ENCODE measurements around the gene PTPN11. TPM values are rescaled to one million over a fixed set of nuclear protein-coding genes. Genes with fewer than 3 reads are reported as not detected.
"Not testable (repeated sequence)": the region's sequence is repeated elsewhere in the genome, so short reads cannot be mapped to it uniquely, and the experiment has no call there.

The PTPN11 gene
- total RNA-seq, 2 donors from 2014 or later: 94.0 to 125 TPM

DNA sequence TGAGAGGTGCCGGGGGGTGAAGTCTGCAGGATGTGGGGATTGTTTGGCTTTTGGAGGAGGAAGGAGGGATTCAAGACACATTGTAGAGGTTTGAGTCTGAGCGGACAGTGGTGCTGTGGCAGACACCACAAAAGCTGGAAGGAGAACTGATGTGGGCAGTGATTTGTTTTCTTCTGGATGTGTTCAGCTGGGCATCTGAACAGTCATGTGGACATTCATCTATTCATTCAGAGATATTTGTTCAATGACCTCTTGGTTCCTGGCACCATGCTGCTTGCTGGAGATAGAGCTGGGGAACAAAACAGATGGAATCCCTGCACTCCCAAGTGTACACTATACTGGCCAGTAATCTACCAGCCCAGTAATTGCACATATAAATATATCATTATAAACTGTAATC, 64.0 kb downstream of the PTPN11 start:
- DNase-seq (no peak), ATAC-seq (no peak)
- intact Hi-C loops (cut with DNase I): no loop called here

DNA sequence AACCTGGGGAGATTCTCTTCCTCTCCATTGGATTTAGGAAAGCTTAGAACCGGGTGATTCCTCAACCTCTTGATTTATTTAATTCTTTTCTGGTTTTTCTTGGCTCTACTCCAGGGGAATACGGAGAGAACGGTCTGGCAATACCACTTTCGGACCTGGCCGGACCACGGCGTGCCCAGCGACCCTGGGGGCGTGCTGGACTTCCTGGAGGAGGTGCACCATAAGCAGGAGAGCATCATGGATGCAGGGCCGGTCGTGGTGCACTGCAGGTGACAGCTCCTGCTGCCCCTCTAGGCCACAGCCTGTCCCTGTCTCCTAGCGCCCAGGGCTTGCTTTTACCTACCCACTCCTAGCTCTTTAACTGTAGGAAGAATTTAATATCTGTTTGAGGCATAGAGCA, 67.6 kb downstream of the PTPN11 start:
- intact Hi-C loops (cut with DNase I): no loop called here

DNA sequence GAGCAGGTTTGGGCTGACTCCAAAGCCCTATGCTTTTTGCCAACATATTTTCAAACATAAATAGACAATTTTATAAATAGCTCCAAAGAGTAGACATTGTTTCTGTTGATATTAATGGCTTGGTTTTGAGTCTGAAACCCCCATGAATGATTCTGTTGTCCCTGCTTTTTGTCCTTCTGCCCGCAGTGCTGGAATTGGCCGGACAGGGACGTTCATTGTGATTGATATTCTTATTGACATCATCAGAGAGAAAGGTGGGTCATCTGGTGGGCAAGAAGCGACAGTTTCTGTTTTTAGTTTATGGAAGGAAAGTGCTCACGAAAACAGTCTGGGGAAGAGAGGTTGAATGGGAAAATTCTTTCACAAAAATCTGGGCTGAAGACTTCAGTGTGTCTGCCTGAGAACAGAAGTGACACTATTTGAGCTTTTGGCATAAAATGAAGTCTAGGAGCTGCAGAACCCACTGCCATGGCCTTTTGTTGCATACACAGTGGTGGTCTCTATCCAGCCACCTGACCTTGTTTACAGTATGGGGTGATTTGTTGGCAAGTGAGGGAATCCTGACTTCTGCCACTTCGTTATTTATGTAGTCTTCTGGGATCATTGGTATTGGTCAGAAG, 69.6 kb downstream of the PTPN11 start:
- ATAC-seq: no peak
- intact Hi-C loops (cut with DNase I): no loop called here
- DNase-seq: no peak

More for the DNA sequence above, 67.6 kb downstream of the PTPN11 start:
- DNase-seq (no peak), ATAC-seq (no peak)

DNA sequence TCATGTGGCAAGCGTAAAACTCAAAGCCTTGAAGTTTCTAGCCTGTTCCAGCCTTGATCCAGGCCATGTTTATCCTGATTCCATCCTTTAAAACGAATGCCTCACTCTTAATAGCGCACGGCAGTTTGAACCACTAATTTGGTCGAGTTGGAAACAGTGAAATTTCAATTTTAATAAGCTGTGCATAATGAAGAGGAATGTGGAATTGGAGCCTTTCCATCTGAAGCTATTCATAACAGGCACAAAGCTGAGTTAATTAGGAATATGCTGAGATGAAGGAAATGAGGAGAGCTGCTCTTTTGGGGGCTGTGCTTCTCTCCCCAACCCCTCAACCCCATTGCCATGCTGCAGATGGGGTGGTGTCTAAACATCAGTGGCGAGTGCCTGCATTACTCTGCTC, 70.7 kb downstream of the PTPN11 start:
- intact Hi-C loops (cut with DNase I): no loop called here
- ATAC-seq (no peak), DNase-seq (no peak)

DNA sequence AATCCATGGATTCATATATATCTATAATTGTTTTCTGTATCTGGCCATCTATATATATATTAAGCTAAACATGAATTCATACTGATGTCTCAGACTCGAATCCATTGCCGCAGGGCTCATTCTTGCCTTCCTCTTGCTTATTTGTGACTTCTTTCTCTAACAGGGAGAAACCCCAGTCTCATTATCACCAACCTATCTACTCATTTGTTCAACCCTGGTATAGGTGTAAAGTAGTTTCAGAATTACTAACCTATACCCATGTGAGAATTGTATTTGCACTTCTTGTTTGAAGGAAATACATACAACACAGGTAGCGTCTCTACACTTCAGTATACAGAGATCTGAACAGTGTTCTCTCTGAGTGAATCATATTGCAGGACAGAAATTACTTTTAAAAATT, 77.7 kb downstream of the PTPN11 start:
- DNase-seq: no peak
- ATAC-seq: no peak
- intact Hi-C loops (cut with DNase I): no loop called here

DNA sequence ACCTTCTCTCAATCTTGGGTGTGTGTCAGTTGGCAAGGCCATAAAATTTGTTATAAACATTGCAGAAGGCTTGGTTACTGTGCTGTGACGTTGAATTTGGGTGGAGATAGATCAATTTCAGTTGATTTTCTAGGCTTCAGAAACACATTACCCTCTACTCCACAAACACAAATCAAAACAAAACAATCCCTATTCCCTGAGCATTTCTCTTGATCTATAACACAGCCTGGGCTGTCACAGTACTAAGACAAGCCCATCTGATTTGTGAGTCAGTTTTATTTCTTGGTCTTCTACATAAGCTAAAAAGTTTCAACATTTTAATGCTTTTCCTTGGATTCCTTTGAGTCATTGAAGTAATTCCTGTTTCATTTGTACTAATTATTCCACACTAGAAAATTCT, 79.8 kb downstream of the PTPN11 start:
- ATAC-seq (no peak), DNase-seq (no peak)
- intact Hi-C loops (cut with DNase I): no loop called here

DNA sequence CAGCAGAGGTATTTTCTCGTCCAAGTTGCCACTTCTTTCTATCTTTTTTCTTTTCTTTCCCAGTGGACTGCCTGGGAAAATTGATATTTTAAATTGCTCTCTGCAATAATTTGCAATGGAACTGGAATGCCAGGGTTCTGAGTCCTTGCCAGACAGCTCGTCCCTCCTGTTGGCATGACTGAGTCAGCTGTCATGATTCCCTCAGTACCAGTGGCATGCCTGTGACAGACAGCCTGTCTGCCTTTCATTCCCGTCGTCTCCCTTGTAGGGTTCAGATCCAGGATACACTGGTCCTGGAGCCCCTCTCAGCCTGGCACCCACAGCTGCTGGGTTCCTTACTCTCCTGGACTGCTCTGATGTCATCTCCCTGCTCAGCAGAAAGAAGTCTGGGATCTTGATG, 84.8 kb downstream of the PTPN11 start:
- ATAC-seq: no peak
- intact Hi-C loops (cut with DNase I): no loop called here
- no peak for DNase-seq

DNA sequence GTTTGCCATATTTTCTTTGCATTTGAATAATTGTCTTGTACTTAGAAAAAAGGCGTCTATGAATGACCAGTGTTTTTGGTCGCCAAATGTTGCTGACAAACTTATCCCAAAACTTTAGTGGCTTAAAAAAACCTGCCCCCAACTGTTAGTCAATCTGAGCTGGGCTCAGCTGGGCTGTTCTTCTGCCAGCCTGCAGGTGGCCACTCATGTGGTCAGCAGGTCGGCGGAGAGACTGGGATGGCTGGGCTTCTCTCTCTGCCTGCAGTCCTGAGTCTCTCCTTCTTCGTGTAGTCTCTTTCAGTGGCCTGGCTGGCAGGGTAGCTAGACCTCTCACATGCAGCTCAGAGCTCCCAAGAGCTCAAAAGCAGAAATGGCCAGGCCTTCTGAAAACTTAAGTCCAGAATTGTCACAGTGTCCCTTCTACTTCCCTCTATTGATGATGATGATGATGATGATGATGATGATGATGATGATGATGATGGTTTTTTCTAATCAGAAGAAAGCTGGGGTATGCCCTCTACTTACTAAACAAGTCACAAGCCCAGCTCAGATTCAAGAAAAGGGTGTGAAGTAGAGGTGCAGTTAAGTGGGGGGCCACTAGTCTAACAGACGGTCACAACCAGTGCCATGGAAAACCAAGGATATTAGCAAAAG, 87.9 kb downstream of the PTPN11 start:
- intact Hi-C loops (cut with DNase I): no loop called here

DNA sequence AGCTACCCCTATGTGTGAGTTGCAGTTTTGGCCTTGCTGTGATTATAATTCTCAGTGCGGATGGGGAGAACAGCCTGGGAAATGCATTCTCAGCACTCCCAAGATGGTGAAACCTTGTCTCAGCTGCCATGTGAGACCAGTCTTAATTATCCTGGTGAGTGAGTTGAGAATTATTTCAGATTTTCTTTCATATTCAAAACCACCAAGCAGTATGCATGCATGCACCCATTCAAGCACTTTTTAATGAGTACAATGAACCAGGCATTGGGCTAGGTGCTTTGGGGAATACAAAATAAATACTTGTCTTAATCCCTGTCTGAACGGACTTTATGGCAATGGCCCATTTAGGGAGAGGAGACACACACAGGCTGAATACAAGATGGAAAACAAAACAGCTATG, 94.7 kb downstream of the PTPN11 start:
- intact Hi-C loops (cut with DNase I): no loop called here
- ATAC-seq (no peak), DNase-seq (no peak)

More for the DNA sequence above, 87.9 kb downstream of the PTPN11 start:
- ATAC-seq (no peak), DNase-seq (no peak)

DNA sequence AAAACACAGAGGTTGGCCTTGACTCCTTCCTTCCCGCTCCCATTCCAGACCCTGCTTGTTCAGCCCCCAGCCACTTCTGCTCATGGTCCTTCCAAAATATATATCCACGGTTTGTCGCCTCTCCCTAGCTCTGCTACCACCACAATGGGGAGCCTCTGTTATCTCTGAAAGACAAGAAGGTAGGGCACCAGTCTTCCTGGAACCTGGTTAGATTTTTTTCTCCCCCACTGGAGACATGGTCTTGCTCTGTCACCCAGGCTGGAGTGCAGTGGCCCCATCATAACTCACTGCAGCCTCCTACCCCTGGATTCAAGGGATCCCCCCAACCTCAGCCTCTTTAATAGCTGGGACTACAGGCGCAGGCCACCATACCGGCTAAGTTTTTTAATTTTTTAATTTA, 95.7 kb downstream of the PTPN11 start:
- DNase-seq: no peak
- intact Hi-C loops (cut with DNase I): no loop called here
- no peak for ATAC-seq

DNA sequence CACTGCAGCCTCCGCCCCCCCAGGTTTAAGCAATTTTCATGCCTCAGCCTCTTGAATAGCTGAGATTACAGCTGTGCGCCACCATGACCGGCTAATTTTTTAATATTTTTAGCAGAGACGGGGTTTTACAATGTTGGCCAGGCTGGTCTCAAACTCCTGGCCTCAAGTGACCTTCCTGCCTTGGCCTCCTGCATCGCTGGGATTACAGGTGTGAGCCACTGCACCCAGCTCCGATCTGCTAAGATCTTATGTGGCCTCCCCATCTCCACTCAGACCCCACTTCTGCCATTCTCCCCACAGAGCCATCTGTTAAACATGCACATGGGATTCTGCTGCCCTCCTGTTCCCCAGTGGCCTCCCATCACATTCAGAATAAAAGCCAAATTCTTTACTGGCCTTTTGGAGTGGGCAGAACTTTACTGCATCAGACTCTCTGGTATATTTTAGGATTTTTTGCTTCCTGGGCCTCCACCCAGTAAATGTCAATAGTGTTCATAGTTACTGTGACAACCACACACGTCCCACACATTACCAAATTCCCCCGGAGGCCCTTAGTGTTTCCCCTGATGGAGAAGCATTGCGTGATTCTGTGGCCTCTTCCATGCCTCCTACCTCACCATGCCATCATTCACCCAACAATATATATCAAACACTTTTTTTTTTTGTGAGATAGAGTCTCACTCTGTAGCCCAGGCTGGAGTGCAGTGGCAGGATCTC, 96.3 kb downstream of the PTPN11 start:
- intact Hi-C loops (cut with DNase I): no loop called here
- ATAC-seq: no peak
- DNase-seq: no peak

DNA sequence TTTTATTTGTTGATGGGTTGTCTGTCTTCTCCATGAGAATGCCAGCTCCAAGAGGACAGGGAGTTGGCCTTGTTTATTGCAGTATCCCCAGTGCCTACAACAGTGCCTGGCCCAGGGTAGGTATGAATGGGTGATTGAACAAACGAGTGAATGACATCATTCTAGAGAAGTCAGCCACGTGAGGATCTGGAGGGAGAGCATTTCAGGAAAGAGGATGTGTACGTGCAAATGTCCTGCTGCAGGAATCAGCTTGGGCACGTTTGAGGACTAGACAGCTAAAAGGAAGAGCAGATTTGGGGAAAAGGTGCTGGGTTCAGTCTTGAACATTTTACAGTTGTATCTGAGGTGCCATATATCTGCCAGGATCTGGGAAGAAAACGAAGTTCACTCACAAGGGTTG, 97.1 kb downstream of the PTPN11 start:
- DNase-seq (no peak), ATAC-seq (no peak)
- intact Hi-C loops (cut with DNase I): no loop called here

DNA sequence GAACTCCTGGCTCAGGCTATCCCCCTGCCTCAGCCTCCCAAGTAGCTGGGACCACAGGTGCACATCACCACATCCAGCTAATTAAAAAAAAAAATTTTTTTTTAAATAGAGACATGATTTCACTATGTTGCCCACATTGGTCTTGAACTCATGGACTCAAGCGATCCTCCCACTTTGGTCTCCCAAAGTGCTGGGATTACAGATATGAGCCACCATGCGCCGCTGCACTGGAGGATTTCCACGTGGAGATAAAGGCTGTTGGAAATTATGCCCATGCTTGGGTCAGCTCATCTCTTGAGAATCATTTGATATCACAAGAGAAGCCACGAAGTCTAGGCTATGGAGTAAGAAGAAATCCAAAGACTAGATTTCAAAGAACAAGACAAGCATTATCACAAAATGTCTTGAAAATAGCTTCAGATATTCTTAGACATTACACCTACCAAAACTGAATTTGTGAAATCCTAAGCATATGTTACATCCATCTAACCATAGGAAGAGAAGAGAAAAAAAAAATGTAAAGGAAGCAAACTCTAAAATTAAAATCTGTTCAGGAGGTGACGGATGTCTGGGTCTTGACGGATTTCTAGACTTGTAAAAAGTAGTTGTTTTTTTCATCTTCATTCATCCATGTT, 99.1 kb downstream of the PTPN11 start:
- no peak for ATAC-seq

DNA sequence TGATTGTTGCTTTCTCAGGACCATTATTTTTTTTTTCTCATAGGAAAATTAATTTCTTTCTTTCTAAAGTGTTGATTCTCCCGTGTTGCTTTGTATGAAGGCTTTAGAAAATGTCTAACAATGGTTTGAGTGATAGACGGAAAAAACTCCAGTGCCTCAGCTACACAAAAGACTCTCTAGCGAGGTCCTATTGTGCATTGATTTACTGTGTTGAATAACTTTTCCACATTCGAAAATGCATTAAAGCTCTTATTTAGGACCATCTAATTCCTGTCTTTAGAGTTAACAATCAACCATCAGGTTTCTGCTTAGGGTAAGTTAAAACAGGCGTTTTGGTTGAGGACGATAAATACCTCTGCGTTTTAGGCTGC, 99.6 kb downstream of the PTPN11 start:
- intact Hi-C loops (cut with DNase I): no loop called here
- ATAC-seq (no peak), DNase-seq (no peak)

More for the DNA sequence above, 99.1 kb downstream of the PTPN11 start:
- DNase-seq: no peak
- intact Hi-C loops (cut with DNase I): no loop called here

DNA sequence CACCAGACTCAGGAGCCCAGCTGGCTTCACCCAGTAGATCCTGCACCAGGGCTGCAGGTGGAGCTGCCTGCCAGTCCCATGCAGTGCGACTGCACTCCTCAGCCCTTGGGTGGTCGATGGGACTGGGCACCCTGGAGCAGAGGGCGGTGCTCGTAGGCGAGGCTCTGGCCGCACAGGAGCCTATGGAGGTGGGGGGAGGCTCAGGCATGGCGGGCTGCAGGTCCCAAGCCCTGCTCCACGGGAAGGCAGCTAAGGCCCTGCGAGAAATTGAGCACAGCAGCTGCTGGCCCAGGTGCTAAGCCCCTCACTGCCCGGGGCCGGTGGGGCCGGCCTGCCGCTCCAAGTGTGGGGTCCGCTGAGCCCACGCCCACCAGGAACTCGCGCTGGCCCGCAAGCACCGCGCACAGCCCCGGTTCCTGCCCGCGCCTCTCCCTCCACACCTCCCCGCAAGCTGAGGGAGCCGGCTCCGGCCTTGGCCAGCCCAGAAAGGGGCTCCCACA, 101.1 kb downstream of the PTPN11 start:
- intact Hi-C loops (cut with DNase I); DNase-seq; ATAC-seq: not testable (repeated sequence)

DNA sequence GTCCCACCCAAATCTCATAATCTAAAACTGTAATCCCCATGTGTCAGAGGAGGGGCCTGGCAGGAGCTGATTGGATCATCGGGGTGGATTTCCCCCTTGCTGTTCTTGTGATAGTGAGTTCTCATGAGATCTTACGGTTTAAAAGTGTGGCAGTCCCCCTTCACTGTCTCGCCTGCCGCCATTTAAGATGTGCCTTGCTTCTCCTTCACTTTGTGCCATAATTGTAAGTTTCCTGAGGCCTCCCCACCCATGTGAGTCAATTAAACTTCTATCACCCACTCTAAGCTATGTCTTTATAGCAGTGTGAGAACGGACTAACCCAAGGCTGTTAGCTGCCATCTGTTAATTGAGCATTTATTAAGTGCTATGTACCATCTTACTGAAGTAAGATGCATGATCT, 105.1 kb downstream of the PTPN11 start:
- DNase-seq (no peak), ATAC-seq (no peak)
- intact Hi-C loops (cut with DNase I): no loop called here

DNA sequence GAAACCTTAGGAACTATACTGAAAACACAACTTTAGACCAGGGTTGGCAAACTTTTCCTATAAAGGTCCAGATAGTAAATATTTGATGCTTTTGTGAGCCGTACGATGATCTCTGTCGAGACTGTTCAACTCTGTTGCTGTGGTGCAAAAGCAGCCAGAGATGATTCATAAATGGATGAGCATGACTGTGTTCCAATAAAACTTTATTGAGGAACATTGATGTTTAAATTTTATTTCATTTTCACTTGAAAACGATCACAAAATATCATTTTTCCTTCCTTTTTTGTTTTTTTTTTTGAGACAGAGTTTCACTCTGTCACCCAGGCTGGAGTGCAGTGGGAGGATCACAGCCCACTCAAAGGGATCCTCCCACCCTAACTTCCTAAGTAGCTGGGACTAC, 105.5 kb downstream of the PTPN11 start:
- no peak for ATAC-seq
- DNase-seq: no peak
- intact Hi-C loops (cut with DNase I): no loop called here

DNA sequence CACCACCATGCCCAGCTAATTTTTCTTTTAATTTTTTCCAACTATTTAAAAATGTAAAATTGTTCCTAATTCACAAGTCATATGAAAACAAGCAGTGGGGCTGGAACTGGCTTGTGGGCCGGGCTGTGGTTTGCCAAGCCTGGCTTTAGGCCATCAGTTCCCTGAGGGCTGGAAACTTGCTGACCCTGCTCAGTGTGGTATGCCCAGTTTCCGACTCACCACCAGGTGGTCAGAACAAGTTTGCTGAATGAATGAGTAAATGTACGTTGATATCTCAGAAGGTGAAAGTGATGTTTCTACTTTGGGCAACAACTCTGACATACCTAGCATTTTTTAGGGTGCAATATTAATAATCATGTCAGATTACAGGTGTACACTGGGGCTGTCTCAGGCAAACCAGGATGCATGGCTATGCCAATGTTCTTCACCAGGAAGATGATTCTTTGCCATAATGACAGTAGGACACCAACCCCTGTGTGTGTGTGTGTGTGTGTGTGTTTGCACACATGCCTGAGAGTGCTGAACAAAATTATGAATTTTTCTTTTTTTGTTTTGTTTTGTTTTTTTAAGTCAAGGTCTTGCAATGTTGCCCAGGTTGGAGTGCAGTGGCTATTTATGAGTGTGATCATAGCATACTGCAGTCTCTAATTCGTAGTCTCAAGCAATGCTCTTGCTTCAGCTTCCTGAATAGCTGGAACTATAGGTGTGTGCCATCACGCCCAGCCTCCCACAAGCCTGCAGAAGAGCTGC, 106.1 kb downstream of the PTPN11 start:
- DNase-seq (no peak), ATAC-seq (no peak)
- intact Hi-C loops (cut with DNase I): no loop called here

DNA sequence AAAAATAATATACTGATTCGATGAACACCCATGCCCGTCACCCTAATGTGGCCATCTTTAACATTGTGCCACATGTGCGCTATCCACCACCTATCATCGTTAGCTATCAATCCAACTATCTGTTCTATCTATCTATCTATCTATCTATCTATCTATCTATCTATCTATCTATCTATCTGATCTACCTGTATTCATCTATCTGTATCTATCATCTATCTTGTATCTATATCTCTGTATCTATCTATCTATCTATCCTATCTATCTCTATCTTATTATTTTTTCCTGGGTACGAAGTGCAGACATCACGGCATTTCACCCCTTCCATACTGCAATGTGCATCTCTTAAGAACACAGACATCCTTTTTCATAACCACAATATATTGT, 106.7 kb downstream of the PTPN11 start:
- DNase-seq: no peak
- no peak for ATAC-seq
- intact Hi-C loops (cut with DNase I): no loop called here

DNA sequence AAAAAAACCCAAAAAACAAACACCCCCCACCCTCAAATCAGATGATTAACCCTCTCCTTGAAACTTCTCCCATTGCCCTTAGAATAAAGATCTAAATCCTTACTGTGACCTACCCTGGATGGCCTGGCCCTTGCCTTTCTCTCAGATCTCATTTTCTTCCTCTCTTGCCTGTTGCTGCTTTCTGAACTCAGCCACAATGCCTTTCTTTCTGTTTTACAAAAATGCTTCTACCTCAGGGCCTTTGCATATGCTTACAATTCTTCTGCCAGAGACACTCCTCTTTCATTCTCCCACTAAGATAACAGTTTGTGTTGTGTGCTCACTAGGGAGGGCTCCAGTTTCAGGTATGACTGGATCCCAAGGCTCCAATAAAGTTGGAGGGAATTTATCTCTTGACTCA, 108.3 kb downstream of the PTPN11 start:
- ATAC-seq: no peak
- intact Hi-C loops (cut with DNase I): no loop called here
- no peak for DNase-seq

All from left cardiac atrium (tissue), 4 donors.